Neuronal stem cell (in vitro differentiated cells): ENCODE data around the gene SCGN.

Experiments used
- DNase-seq: peaks from one replicate; pipeline ENCODE4 v3.0.0-alpha.2; 2013; ENCODE audit warnings: low spot score
- H2AFZ ChIP-seq: one replicate; pipeline ENCODE4 v1.6.1; 2013; ENCODE audit warnings: mild to moderate bottlenecking, low read length, inconsistent platforms
- H2AK5ac ChIP-seq: 2 replicates; pipeline ENCODE4 v1.6.1; 2013; ENCODE audit warnings: low read depth, mild to moderate bottlenecking, inconsistent platforms, low read length, moderate library complexity, mixed read lengths
- H2BK120ac ChIP-seq: 2 replicates; pipeline ENCODE4 v1.6.1; 2013; ENCODE audit warnings: low read depth, mild to moderate bottlenecking, inconsistent platforms, low read length, moderate library complexity, mixed read lengths
- H2BK12ac ChIP-seq: one replicate; pipeline ENCODE4 v1.6.1; 2013; ENCODE audit warnings: low read length, inconsistent platforms
- H2BK15ac ChIP-seq: 2 replicates; pipeline ENCODE4 v1.6.1; 2013; ENCODE audit warnings: mild to moderate bottlenecking, low read length, inconsistent platforms, mixed read lengths
- H2BK5ac ChIP-seq: one replicate; pipeline ENCODE4 v1.6.1; 2013; ENCODE audit warnings: inconsistent platforms, mild to moderate bottlenecking, low read length, moderate library complexity
- H3K14ac ChIP-seq: one replicate; pipeline ENCODE4 v1.6.1; 2013; ENCODE audit warnings: low read length, inconsistent platforms
- H3K18ac ChIP-seq: 2 replicates; pipeline ENCODE4 v1.6.1; 2013; ENCODE audit warnings: low read length, inconsistent platforms
- H3K23ac ChIP-seq: 2 replicates; pipeline ENCODE4 v1.6.1; 2013; ENCODE audit warnings: low read depth, mild to moderate bottlenecking, mixed read lengths, low read length, inconsistent platforms; ENCODE audit not compliant: poor library complexity
- H3K27ac ChIP-seq: replicated peaks from 3 replicates; pipeline ENCODE4 v1.5.1; 2013; ENCODE audit warnings: low read length, inconsistent platforms
- H3K27me3 ChIP-seq, 3 experiments: 2 replicates each; pipeline ENCODE4 v1.6.1; 2013; ENCODE audit warnings: low read length in 3 of 3, mild to moderate bottlenecking in 2 of 3, inconsistent platforms in 1 of 3, low read depth in 1 of 3, mixed read lengths in 1 of 3, moderate library complexity in 1 of 3; ENCODE audit not compliant: control insufficient read depth in 3 of 3, insufficient read depth in 3 of 3
- H3K36me3 ChIP-seq, 2 donors: replicated peaks in 1 of 2; 2 replicates each; pipeline ENCODE4 v1.6.1; 2013; ENCODE audit warnings: low read length in 2 of 2; ENCODE audit not compliant: control insufficient read depth in 2 of 2, insufficient read depth in 2 of 2
- H3K4ac ChIP-seq: 2 replicates; pipeline ENCODE4 v1.6.1; 2013; ENCODE audit warnings: inconsistent platforms, mild to moderate bottlenecking, low read length, moderate library complexity
- H3K4me1 ChIP-seq, 2 donors: 1 replicate in 1 of 2; 2 replicates in 1 of 2; pipeline ENCODE4 v1.6.1; 2013; ENCODE audit warnings: low read length in 2 of 2, low read depth in 1 of 2; ENCODE audit not compliant: control insufficient read depth in 2 of 2, insufficient read depth in 1 of 2
- H3K4me2 ChIP-seq: one replicate; pipeline ENCODE4 v1.6.1; 2013; ENCODE audit warnings: mild to moderate bottlenecking, low read length, inconsistent platforms; ENCODE audit not compliant: insufficient read depth, poor library complexity, severe bottlenecking
- H3K4me3 ChIP-seq, 2 donors: 2 replicates each; pipeline ENCODE4 v1.5.1; 2013; ENCODE audit warnings: low read length in 2 of 2, mild to moderate bottlenecking in 2 of 2, inconsistent platforms in 1 of 2, moderate library complexity in 1 of 2
- H3K79me1 ChIP-seq: one replicate; pipeline ENCODE4 v1.6.1; 2013; ENCODE audit warnings: low read depth, mild to moderate bottlenecking, inconsistent platforms, low read length, moderate library complexity
- H3K9ac ChIP-seq: one replicate; pipeline ENCODE4 v1.6.1; 2013; ENCODE audit warnings: mild to moderate bottlenecking, low read depth, low read length, inconsistent platforms; ENCODE audit not compliant: poor library complexity
- H3K9me3 ChIP-seq, 2 donors: replicated peaks in 1 of 2; 2 replicates each; pipeline versions ENCODE3 to v1.6.1; 2013; ENCODE audit warnings: low read length in 2 of 2, mild to moderate bottlenecking in 2 of 2, inconsistent platforms in 1 of 2, low read depth in 1 of 2, mixed read lengths in 1 of 2, moderate library complexity in 1 of 2; ENCODE audit not compliant: control insufficient read depth in 2 of 2, insufficient read depth in 1 of 2
- H4K8ac ChIP-seq: one replicate; pipeline ENCODE4 v1.6.1; 2013; ENCODE audit warnings: low read depth, mild to moderate bottlenecking, inconsistent platforms, low read length, moderate library complexity
- H4K91ac ChIP-seq: one replicate; pipeline ENCODE4 v1.6.1; 2013; ENCODE audit warnings: low read length, low read depth, mild to moderate bottlenecking, inconsistent platforms; ENCODE audit not compliant: poor library complexity
- WGBS, 2 donors: extraction: QIAGEN DNeasy Blood & Tissue Kit; methylation state at CpG; one replicate each; pipeline ENCODE4 v1.1.7; 2013; ENCODE audit warnings: missing lambda C conversion rate in 2 of 2, mixed read lengths in 1 of 2; ENCODE audit not compliant: insufficient read length in 2 of 2, insufficient replicate concordance in 1 of 2; ENCODE audit errors: extremely low coverage in 2 of 2; 5-methylcytosine and 5-hydroxymethylcytosine counted together

Gene SCGN

GRCh38 chr6:25670793-25671513, 18.9 kb downstream of the SCGN start:
- peaks cover 0 to 3% (median 0%) of the 10 kb centered on the region in 3 experiments for H3K27me3 ChIP-seq
- H4K91ac ChIP-seq: no peak overlapping the region
- no peak overlapping the region for H2BK120ac ChIP-seq
- H3K4me3 ChIP-seq: no peak overlapping the region
- H3K9ac ChIP-seq: no peak overlapping the region
- DNase-seq: no peak
- WGBS, 2 donors: no CpG with 5 or more reads among the region's 7 CpGs
- no peak overlapping the region for H4K8ac ChIP-seq
- H3K18ac ChIP-seq: no peak overlapping the region
- no peak overlapping the region for H3K4me2 ChIP-seq
- H2AFZ ChIP-seq: no peak overlapping the region
- H2BK15ac ChIP-seq: no peak overlapping the region
- no peak overlapping the region for H3K27ac ChIP-seq
- no peak overlapping the region for H2BK12ac ChIP-seq
- no peaks in the 10 kb centered on the region for H3K9me3 ChIP-seq
- H3K14ac ChIP-seq: no peak overlapping the region
- H2AK5ac ChIP-seq: no peak overlapping the region
- H3K79me1 ChIP-seq: no peaks in the 10 kb centered on the region
- H3K4me1 ChIP-seq: peaks cover 0 to 1% of the 10 kb centered on the region in 2 donors
- no peaks in the 10 kb centered on the region for H3K36me3 ChIP-seq
- no peak overlapping the region for H2BK5ac ChIP-seq
- H3K23ac ChIP-seq: no peak overlapping the region
- H3K4ac ChIP-seq: no peak overlapping the region

- WGBS, 2 donors: no CpG with 5 or more reads among the region's 1 CpG
- H4K91ac ChIP-seq: no peak overlapping the region
- H3K4me2 ChIP-seq: no peak overlapping the region
- H3K27me3 ChIP-seq: peaks cover 0 to 3% (median 0%) of the 10 kb centered on the region in 3 experiments
- H3K9ac ChIP-seq: no peak overlapping the region
- H3K23ac ChIP-seq: no peak overlapping the region
- H3K9me3 ChIP-seq: no peaks in the 10 kb centered on the region
- no peak overlapping the region for H3K27ac ChIP-seq
- no peak overlapping the region for H3K14ac ChIP-seq
- H2BK120ac ChIP-seq: no peak overlapping the region
- no peaks in the 10 kb centered on the region for H3K36me3 ChIP-seq
- H2BK5ac ChIP-seq: no peak overlapping the region
- DNase-seq: no peak
- no peak overlapping the region for H2AK5ac ChIP-seq
- no peak overlapping the region for H2BK15ac ChIP-seq
- H3K4me3 ChIP-seq: no peak overlapping the region
- no peak overlapping the region for H2BK12ac ChIP-seq
- no peak overlapping the region for H3K4ac ChIP-seq
- peaks cover 0 to 1% of the 10 kb centered on the region in 2 donors for H3K4me1 ChIP-seq
- H4K8ac ChIP-seq: no peak overlapping the region
- H2AFZ ChIP-seq: no peak overlapping the region
- H3K79me1 ChIP-seq: no peaks in the 10 kb centered on the region
- H3K18ac ChIP-seq: no peak overlapping the region
These were observed 19.6 kb downstream of the SCGN start for GRCh38 chr6:25671652-25672051.

- Histone ChIP-seq H3K79me1 (no peaks in the 10 kb centered on the region), H2BK120ac (no peak overlapping the region), H3K4ac (no peak overlapping the region), H3K18ac (no peak overlapping the region), H3K4me2 (no peak overlapping the region), H3K14ac (no peak overlapping the region), H3K4me1 (peaks cover 0 to 1% of the 10 kb centered on the region in 2 donors), H3K9me3 (no peaks in the 10 kb centered on the region), H2AFZ (no peak overlapping the region), H4K91ac (no peak overlapping the region), H3K23ac (no peak overlapping the region), H3K36me3 (no peaks in the 10 kb centered on the region), H2BK5ac (no peak overlapping the region), H3K27me3 (no peaks in the 10 kb centered on the region), H2BK15ac (no peak overlapping the region), H2BK12ac (no peak overlapping the region), H3K27ac (no peak overlapping the region), H3K4me3 (no peak overlapping the region), H4K8ac (no peak overlapping the region), H2AK5ac (no peak overlapping the region), H3K9ac (no peak overlapping the region)
- no peak for DNase-seq
- no CpG with 5 or more reads among the region's 5 CpGs for WGBS, 2 donors
These were observed 23.2 kb downstream of the SCGN start for GRCh38 chr6:25675167-25675566.

GRCh38 chr6:25676775-25677174, 24.8 kb downstream of the SCGN start:
- Histone ChIP-seq H3K36me3 (no peaks in the 10 kb centered on the region), H2BK120ac (no peak overlapping the region), H2BK15ac (no peak overlapping the region), H2AFZ (no peak overlapping the region), H3K14ac (no peak overlapping the region), H3K4me2 (no peak overlapping the region), H3K18ac (no peak overlapping the region), H3K4me1 (peaks cover 0 to 1% of the 10 kb centered on the region in 2 donors), H3K4me3 (no peak overlapping the region), H3K27ac (no peak overlapping the region), H4K8ac (no peak overlapping the region), H3K27me3 (no peaks in the 10 kb centered on the region), H4K91ac (no peak overlapping the region), H2BK5ac (no peak overlapping the region), H3K9me3 (no peaks in the 10 kb centered on the region), H3K4ac (no peak overlapping the region), H2AK5ac (no peak overlapping the region), H3K9ac (no peak overlapping the region), H3K79me1 (no peaks in the 10 kb centered on the region), H2BK12ac (no peak overlapping the region), H3K23ac (no peak overlapping the region)
- no CpG with 5 or more reads among the region's 5 CpGs for WGBS, 2 donors
- no peak for DNase-seq
